Lower leg skin (tissue), 3 donors: ENCODE data around the gene PRR13.

Experiments
- POLR2A ChIP-seq, 2 donors: fragments of 450-650 bp; IDR thresholded peaks; one replicate each; pipeline ENCODE4 v1.6.1; 2016 to 2017; ENCODE audit warnings: antibody characterized with exemption in 2 of 2, mild to moderate bottlenecking in 1 of 2, moderate library complexity in 1 of 2
- TF ChIP-seq, protein P1 (sequence below), 3 donors: fragments of 450-650 bp; IDR thresholded peaks; one replicate each; pipeline ENCODE4 v1.5.1; 2016; ENCODE audit warnings: antibody characterized with exemption in 3 of 3, mild to moderate bottlenecking in 3 of 3, moderate library complexity in 2 of 3

DNA sequence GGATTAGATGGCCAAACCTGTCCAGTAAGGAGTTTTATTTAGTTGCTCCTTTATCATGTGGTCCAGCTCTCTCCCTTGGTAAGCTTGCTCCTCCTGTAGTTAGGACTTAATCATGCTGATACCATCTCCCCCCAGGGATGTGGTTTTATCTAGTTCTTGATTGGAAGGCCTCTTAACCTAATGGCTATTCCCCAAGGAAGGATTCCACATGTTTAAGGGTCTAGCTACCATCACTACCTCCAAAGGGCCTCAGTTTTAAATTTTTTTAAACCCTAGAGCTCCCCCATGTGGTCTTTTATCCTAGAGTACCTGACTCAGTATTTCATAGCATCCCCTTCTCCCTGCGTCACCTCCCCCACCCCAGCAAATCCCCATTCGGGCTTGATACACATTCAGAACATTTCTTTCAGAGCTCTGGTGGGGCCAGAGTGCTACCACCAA is 35.3 kb downstream of the PRR13 start:
- TF ChIP-seq, protein P1, sequence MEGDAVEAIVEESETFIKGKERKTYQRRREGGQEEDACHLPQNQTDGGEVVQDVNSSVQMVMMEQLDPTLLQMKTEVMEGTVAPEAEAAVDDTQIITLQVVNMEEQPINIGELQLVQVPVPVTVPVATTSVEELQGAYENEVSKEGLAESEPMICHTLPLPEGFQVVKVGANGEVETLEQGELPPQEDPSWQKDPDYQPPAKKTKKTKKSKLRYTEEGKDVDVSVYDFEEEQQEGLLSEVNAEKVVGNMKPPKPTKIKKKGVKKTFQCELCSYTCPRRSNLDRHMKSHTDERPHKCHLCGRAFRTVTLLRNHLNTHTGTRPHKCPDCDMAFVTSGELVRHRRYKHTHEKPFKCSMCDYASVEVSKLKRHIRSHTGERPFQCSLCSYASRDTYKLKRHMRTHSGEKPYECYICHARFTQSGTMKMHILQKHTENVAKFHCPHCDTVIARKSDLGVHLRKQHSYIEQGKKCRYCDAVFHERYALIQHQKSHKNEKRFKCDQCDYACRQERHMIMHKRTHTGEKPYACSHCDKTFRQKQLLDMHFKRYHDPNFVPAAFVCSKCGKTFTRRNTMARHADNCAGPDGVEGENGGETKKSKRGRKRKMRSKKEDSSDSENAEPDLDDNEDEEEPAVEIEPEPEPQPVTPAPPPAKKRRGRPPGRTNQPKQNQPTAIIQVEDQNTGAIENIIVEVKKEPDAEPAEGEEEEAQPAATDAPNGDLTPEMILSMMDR (IDR thresholded peaks at IDR 0.05): no peak
- no peak for TF ChIP-seq POLR2A (IDR thresholded peaks at IDR 0.05)
